Neuronal stem cell (in vitro differentiated cells): ENCODE measurements around the gene MAGEB3.

Experiments used
- DNase-seq: peaks from one replicate; pipeline ENCODE4 v3.0.0-alpha.2; 2013; ENCODE audit warnings: low spot score
- H2AFZ ChIP-seq: one replicate; pipeline ENCODE4 v1.6.1; 2013; ENCODE audit warnings: mild to moderate bottlenecking, low read length, inconsistent platforms
- H2AK5ac ChIP-seq: 2 replicates; pipeline ENCODE4 v1.6.1; 2013; ENCODE audit warnings: low read depth, mild to moderate bottlenecking, inconsistent platforms, low read length, moderate library complexity, mixed read lengths
- H2BK120ac ChIP-seq: 2 replicates; pipeline ENCODE4 v1.6.1; 2013; ENCODE audit warnings: low read depth, mild to moderate bottlenecking, inconsistent platforms, low read length, moderate library complexity, mixed read lengths
- H2BK12ac ChIP-seq: one replicate; pipeline ENCODE4 v1.6.1; 2013; ENCODE audit warnings: low read length, inconsistent platforms
- H2BK15ac ChIP-seq: 2 replicates; pipeline ENCODE4 v1.6.1; 2013; ENCODE audit warnings: mild to moderate bottlenecking, low read length, inconsistent platforms, mixed read lengths
- H2BK5ac ChIP-seq: one replicate; pipeline ENCODE4 v1.6.1; 2013; ENCODE audit warnings: inconsistent platforms, mild to moderate bottlenecking, low read length, moderate library complexity
- H3K14ac ChIP-seq: one replicate; pipeline ENCODE4 v1.6.1; 2013; ENCODE audit warnings: low read length, inconsistent platforms
- H3K18ac ChIP-seq: 2 replicates; pipeline ENCODE4 v1.6.1; 2013; ENCODE audit warnings: low read length, inconsistent platforms
- H3K23ac ChIP-seq: 2 replicates; pipeline ENCODE4 v1.6.1; 2013; ENCODE audit warnings: low read depth, mild to moderate bottlenecking, mixed read lengths, low read length, inconsistent platforms; ENCODE audit not compliant: poor library complexity
- H3K27ac ChIP-seq: replicated peaks from 3 replicates; pipeline ENCODE4 v1.5.1; 2013; ENCODE audit warnings: low read length, inconsistent platforms
- H3K27me3 ChIP-seq, 3 experiments: 2 replicates each; pipeline ENCODE4 v1.6.1; 2013; ENCODE audit warnings: low read length in 3 of 3, mild to moderate bottlenecking in 2 of 3, inconsistent platforms in 1 of 3, low read depth in 1 of 3, mixed read lengths in 1 of 3, moderate library complexity in 1 of 3; ENCODE audit not compliant: control insufficient read depth in 3 of 3, insufficient read depth in 3 of 3
- H3K36me3 ChIP-seq, 2 donors: replicated peaks in 1 of 2; 2 replicates each; pipeline ENCODE4 v1.6.1; 2013; ENCODE audit warnings: low read length in 2 of 2; ENCODE audit not compliant: control insufficient read depth in 2 of 2, insufficient read depth in 2 of 2
- H3K4ac ChIP-seq: 2 replicates; pipeline ENCODE4 v1.6.1; 2013; ENCODE audit warnings: inconsistent platforms, mild to moderate bottlenecking, low read length, moderate library complexity
- H3K4me1 ChIP-seq, 2 donors: 1 replicate in 1 of 2; 2 replicates in 1 of 2; pipeline ENCODE4 v1.6.1; 2013; ENCODE audit warnings: low read length in 2 of 2, low read depth in 1 of 2; ENCODE audit not compliant: control insufficient read depth in 2 of 2, insufficient read depth in 1 of 2
- H3K4me2 ChIP-seq: one replicate; pipeline ENCODE4 v1.6.1; 2013; ENCODE audit warnings: mild to moderate bottlenecking, low read length, inconsistent platforms; ENCODE audit not compliant: insufficient read depth, poor library complexity, severe bottlenecking
- H3K4me3 ChIP-seq, 2 donors: 2 replicates each; pipeline ENCODE4 v1.5.1; 2013; ENCODE audit warnings: low read length in 2 of 2, mild to moderate bottlenecking in 2 of 2, inconsistent platforms in 1 of 2, moderate library complexity in 1 of 2
- H3K79me1 ChIP-seq: one replicate; pipeline ENCODE4 v1.6.1; 2013; ENCODE audit warnings: low read depth, mild to moderate bottlenecking, inconsistent platforms, low read length, moderate library complexity
- H3K9ac ChIP-seq: one replicate; pipeline ENCODE4 v1.6.1; 2013; ENCODE audit warnings: mild to moderate bottlenecking, low read depth, low read length, inconsistent platforms; ENCODE audit not compliant: poor library complexity
- H3K9me3 ChIP-seq, 2 donors: replicated peaks in 1 of 2; 2 replicates each; pipeline versions ENCODE3 to v1.6.1; 2013; ENCODE audit warnings: low read length in 2 of 2, mild to moderate bottlenecking in 2 of 2, inconsistent platforms in 1 of 2, low read depth in 1 of 2, mixed read lengths in 1 of 2, moderate library complexity in 1 of 2; ENCODE audit not compliant: control insufficient read depth in 2 of 2, insufficient read depth in 1 of 2
- H4K8ac ChIP-seq: one replicate; pipeline ENCODE4 v1.6.1; 2013; ENCODE audit warnings: low read depth, mild to moderate bottlenecking, inconsistent platforms, low read length, moderate library complexity
- H4K91ac ChIP-seq: one replicate; pipeline ENCODE4 v1.6.1; 2013; ENCODE audit warnings: low read length, low read depth, mild to moderate bottlenecking, inconsistent platforms; ENCODE audit not compliant: poor library complexity
- WGBS, 2 donors: extraction: QIAGEN DNeasy Blood & Tissue Kit; methylation state at CpG; one replicate each; pipeline ENCODE4 v1.1.7; 2013; ENCODE audit warnings: missing lambda C conversion rate in 2 of 2, mixed read lengths in 1 of 2; ENCODE audit not compliant: insufficient read length in 2 of 2, insufficient replicate concordance in 1 of 2; ENCODE audit errors: extremely low coverage in 2 of 2; 5-methylcytosine and 5-hydroxymethylcytosine counted together

Gene MAGEB3

GRCh38 chrX:30253257-30253656, 22.8 kb downstream of the MAGEB3 start:
- Histone ChIP-seq H2BK12ac (no peak overlapping the region), H2AFZ (no peak overlapping the region), H3K9me3 (peaks cover 0 to 2% of the 10 kb centered on the region in 2 donors), H4K91ac (no peak overlapping the region), H2AK5ac (no peak overlapping the region), H3K18ac (no peak overlapping the region), H2BK15ac (no peak overlapping the region), H3K36me3 (no peaks in the 10 kb centered on the region), H3K4me2 (no peak overlapping the region), H2BK120ac (no peak overlapping the region), H3K4me1 (no peaks in the 10 kb centered on the region), H3K14ac (no peak overlapping the region), H3K79me1 (no peaks in the 10 kb centered on the region), H3K23ac (no peak overlapping the region), H3K4ac (no peak overlapping the region), H3K4me3 (no peak overlapping the region), H2BK5ac (no peak overlapping the region), H3K27ac (no peak overlapping the region), H3K27me3 (no peaks in the 10 kb centered on the region), H3K9ac (no peak overlapping the region), H4K8ac (no peak overlapping the region)
- WGBS, 2 donors: no CpG with 5 or more reads among the region's 1 CpG
- DNase-seq: no peak

GRCh38 chrX:30259927-30260326, 29.5 kb downstream of the MAGEB3 start:
- H3K4me1 ChIP-seq: no peaks in the 10 kb centered on the region
- no peak overlapping the region for H4K8ac ChIP-seq
- H3K27me3 ChIP-seq: no peaks in the 10 kb centered on the region
- no peak overlapping the region for H3K18ac ChIP-seq
- H3K9ac ChIP-seq: no peak overlapping the region
- H3K4ac ChIP-seq: no peak overlapping the region
- no peak for DNase-seq
- H3K14ac ChIP-seq: no peak overlapping the region
- no peak overlapping the region for H3K4me3 ChIP-seq
- no peak overlapping the region for H2AK5ac ChIP-seq
- H2AFZ ChIP-seq: no peak overlapping the region
- no peak overlapping the region for H3K4me2 ChIP-seq
- no peaks in the 10 kb centered on the region for H3K9me3 ChIP-seq
- H3K79me1 ChIP-seq: no peaks in the 10 kb centered on the region
- H3K27ac ChIP-seq: no peak overlapping the region
- no peaks in the 10 kb centered on the region for H3K36me3 ChIP-seq
- H2BK120ac ChIP-seq: no peak overlapping the region
- no peak overlapping the region for H2BK15ac ChIP-seq
- H2BK5ac ChIP-seq: no peak overlapping the region
- no CpG with 5 or more reads among the region's 2 CpGs for WGBS, 2 donors
- no peak overlapping the region for H4K91ac ChIP-seq
- no peak overlapping the region for H3K23ac ChIP-seq
- H2BK12ac ChIP-seq: no peak overlapping the region

DNA sequence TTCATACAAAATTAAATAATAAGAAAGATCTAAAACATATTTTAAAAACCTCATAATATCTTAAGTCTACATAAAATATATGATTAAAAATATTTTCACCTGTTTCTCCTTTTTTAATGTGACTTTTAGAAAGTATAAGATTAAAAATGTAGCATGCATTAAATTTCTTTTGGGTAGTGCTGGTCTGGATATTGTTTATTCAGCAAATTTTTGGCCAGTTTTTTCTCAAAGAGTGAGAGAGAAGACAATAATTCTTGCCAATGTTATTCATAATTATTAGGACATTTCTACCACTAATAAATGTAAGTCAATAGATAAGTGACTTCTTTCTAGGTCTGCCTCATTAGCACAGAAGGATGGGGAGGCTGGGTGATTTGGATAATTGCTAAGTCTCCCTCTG, 30.6 kb downstream of the MAGEB3 start:
- H2AK5ac ChIP-seq: no peak overlapping the region
- no peak overlapping the region for H3K4me3 ChIP-seq
- no peak overlapping the region for H2BK12ac ChIP-seq
- no peak overlapping the region for H3K9ac ChIP-seq
- H4K91ac ChIP-seq: no peak overlapping the region
- H2BK120ac ChIP-seq: no peak overlapping the region
- no peaks in the 10 kb centered on the region for H3K36me3 ChIP-seq
- no peak overlapping the region for H2BK5ac ChIP-seq
- no peaks in the 10 kb centered on the region for H3K4me1 ChIP-seq
- no peak overlapping the region for H3K27ac ChIP-seq
- H3K79me1 ChIP-seq: no peaks in the 10 kb centered on the region
- H3K18ac ChIP-seq: no peak overlapping the region
- no peaks in the 10 kb centered on the region for H3K27me3 ChIP-seq
- H3K4ac ChIP-seq: no peak overlapping the region
- no peaks in the 10 kb centered on the region for H3K9me3 ChIP-seq
- H2BK15ac ChIP-seq: no peak overlapping the region
- no peak overlapping the region for H3K23ac ChIP-seq
- no peak overlapping the region for H3K4me2 ChIP-seq
- no peak overlapping the region for H4K8ac ChIP-seq
- no peak overlapping the region for H2AFZ ChIP-seq
- DNase-seq: no peak
- H3K14ac ChIP-seq: no peak overlapping the region

DNA sequence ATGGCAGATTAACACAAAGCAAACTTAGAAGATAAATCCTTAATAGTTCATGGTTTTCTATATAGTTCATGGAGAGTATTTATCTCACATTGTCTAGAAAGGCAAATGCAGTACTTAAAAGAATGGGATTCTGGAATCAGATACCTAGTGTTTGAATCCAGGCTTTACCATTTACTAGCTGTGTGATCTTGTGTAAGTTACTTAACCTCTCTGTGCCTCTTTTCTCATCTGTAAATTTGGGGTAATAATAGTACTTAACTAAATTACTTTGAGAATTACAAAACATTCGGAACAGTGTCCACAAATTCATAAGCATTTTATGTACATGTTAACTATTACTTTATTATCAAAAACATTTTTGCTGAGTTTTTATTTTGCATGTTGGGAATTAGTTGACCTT, 32.3 kb downstream of the MAGEB3 start:
- H4K91ac ChIP-seq: no peak overlapping the region
- H2AFZ ChIP-seq: no peak overlapping the region
- no peak overlapping the region for H3K4ac ChIP-seq
- no peaks in the 10 kb centered on the region for H3K79me1 ChIP-seq
- no CpG with 5 or more reads among the region's 1 CpG for WGBS, 2 donors
- no peak overlapping the region for H3K9ac ChIP-seq
- no peak for DNase-seq
- H4K8ac ChIP-seq: no peak overlapping the region
- H3K18ac ChIP-seq: no peak overlapping the region
- no peak overlapping the region for H2BK12ac ChIP-seq
- no peak overlapping the region for H3K4me3 ChIP-seq
- H3K4me1 ChIP-seq: no peaks in the 10 kb centered on the region
- H3K27ac ChIP-seq: no peak overlapping the region
- H3K14ac ChIP-seq: no peak overlapping the region
- no peak overlapping the region for H3K23ac ChIP-seq
- no peak overlapping the region for H2BK120ac ChIP-seq
- no peaks in the 10 kb centered on the region for H3K36me3 ChIP-seq
- no peaks in the 10 kb centered on the region for H3K27me3 ChIP-seq
- H2BK5ac ChIP-seq: no peak overlapping the region
- H2AK5ac ChIP-seq: no peak overlapping the region
- no peaks in the 10 kb centered on the region for H3K9me3 ChIP-seq
- no peak overlapping the region for H3K4me2 ChIP-seq
- H2BK15ac ChIP-seq: no peak overlapping the region
